GM19238 (cell line): ENCODE measurements around the gene PDPK1.

ENCODE experiments used
- DNase-seq: peaks from one replicate; pipeline ENCODE4 v3.0.0; 2011; ENCODE audit warnings: low spot score; ENCODE audit not compliant: insufficient read length

PDPK1 gene

GRCh38 chr16:2507052-2507659, 30.7 kb upstream of the PDPK1 start:
- peak; percentile 83 for DNase-seq

GRCh38 chr16:2507665-2508064, 30.2 kb upstream of the PDPK1 start:
- DNase-seq, result no peak

- DNase-seq, result no peak
Observed at GRCh38 chr16:2508722-2509400, 29.0 kb upstream of the PDPK1 start.

- no peak for DNase-seq
Observed at GRCh38 chr16:2511128-2511800, 26.6 kb upstream of the PDPK1 start.

GRCh38 chr16:2511996-2512734, 25.7 kb upstream of the PDPK1 start:
- DNase-seq, result no peak

DNA sequence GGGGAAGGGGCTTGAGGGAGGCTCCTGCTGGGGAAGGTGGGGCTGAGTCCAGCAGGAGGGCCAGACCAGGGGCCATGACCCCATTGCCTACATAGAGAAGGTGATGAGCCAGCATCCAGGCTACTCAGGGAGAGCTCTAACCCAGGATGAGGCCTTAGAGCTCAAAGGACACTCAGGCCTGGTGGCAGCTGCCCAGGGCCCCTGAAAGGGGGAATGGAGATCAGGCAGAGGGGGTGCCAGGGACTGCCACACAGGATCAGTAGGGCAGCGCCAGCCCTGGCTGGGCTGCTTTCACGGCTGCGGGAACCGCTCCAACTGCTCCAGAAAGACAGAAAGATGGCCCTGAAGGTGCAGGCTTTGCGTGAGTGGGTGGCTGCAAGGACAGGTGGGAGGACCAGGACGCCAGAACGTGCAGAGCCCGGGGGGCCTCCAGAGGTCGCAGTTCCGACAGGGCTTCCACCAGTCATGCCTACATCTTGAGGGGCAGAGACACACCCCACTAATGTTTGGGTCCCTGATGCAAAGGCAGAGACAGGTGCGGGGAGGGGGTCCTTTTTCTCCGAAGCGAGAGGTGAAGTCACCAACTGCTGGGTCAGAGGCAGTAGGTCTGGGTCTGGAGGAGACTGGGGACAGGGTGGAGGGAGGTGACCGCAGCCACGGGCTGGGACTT, 25.0 kb upstream of the PDPK1 start:
- no peak for DNase-seq

DNA sequence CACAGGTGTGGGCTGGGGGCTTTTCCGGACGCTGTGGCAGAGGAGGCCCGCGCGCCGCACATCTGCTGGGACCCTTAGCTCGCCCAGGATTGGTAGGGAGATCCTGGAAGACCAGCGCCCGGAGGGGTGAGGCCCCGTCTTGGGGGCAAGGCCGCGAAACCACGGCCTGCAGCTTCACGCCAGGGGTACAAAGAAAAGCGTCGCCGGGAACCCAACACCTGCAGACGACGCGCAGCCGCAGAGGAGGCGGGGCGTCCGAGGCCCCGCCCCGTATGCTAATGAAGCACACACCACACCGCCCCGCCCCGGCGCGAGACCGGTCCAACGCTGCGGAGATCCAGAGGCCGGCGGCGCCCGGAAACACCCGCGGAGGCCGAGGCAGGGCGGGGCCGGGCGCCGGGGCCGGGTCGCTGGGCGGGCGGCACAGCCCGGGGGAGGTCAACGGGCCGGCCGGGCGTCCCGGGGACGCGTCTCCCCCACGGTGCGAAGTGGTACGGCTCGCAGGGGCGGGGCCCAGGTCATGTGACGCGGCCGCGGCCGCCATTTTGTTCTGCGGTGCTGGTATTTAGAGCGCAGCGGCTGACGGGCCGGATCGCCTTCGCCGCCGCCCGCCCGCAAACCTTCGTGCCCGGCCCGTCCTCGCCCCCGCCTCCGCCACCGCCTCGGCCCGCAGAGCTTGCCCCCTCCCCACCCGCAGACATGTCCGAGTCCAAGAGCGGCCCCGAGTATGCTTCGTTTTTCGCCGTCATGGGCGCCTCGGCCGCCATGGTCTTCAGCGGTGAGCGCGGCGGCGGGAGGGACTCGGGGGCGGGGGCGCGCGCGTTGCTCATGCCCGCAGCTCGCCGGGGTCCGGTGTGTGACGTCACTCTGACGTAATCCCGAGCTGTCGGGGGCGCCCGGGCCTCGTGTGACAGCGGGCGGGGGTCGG, 24.2 kb upstream of the PDPK1 start, which contains the start of gene ATP6V0C:
TSS of gene ATP6V0C (plus strand) at position 548 of the 928 bp plus-strand sequence. CDS start at position 700, 152 bp downstream.
- peak; percentile 93 for DNase-seq

DNA sequence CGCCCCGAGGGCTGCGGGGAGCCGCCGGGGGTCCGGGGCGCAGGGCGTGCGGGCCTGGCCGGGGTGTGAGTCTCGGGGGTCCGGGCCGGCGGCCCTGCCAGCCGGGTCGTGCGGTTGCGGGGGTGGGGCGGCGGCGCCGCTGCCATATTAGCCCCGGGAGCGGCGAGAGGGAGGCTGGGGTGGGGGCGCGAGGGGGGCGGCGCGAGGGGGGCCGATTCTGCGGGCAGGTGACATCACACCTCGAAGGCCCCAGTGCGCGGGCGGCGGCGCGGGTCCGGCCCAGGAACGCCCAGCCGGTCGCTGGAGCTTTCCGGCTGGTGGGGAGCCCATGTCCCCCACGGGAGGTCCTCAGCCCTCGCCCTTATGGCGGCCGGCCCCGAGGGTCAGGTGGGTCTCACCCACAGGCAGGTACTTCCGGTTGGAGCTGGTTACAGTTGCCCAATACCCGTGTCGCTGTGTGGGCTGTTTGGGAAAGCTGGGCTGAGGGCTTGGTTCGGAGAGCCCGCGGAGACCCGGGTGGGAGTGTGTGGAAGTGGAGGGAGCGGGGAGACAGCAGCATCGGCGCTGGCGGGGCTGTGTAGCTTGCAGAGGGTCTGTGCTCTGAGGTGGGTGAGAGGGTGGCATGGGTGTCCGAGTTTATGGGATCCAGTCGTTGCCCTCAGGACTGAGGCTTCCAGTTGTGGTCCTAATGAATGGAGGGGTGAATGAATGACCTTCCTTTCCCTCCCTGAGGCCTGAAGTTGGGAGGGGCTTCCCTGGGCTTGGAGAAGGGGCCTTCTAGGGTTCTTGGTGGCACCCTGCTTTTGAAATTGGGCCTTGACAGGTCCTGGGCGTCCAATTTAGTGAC, 23.3 kb upstream of the PDPK1 start:
- no peak for DNase-seq

- DNase-seq, result no peak
Observed at GRCh38 chr16:2515180-2515851, 22.5 kb upstream of the PDPK1 start.

DNA sequence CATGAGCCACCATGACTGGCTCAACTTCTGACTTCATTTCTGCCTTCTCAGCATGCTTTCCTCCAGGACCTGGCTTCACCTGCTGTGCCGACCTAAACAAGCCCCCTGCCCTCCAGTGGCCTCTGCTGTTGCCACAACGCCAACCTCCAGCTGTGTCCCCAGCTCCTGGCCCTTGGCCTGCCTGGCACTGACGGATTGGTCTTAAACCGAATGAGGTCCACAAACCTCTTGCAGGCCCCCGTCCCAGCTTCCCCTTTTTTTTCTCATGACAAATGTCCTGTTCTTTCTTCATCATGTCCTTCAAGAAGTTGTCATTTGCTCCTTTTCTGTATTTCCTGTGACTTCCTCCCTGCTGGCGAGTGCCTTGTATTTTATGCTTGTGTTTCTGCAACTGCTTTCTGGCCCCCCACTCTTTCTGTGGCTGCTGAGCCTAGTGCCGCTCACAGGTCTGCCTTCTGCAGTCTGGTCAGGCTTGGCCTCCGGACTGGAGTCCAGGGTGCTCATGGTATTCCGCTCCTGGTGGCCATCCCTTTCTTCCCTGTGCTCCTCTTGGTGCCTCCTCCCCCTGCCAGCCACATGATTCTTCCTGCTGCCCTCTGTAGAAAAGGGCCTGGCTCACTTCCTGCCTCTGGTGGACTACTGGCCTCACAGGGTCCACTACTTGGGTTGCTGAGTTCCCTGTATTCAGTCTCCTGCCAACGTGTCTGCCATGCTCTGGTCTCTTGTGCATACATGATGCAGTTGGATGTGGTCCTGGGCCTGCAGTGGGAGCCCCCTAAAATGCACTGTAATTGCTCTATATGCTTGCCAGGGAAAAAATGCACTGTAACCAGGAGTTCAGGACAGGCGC, 21.2 kb upstream of the PDPK1 start:
- no peak for DNase-seq

DNA sequence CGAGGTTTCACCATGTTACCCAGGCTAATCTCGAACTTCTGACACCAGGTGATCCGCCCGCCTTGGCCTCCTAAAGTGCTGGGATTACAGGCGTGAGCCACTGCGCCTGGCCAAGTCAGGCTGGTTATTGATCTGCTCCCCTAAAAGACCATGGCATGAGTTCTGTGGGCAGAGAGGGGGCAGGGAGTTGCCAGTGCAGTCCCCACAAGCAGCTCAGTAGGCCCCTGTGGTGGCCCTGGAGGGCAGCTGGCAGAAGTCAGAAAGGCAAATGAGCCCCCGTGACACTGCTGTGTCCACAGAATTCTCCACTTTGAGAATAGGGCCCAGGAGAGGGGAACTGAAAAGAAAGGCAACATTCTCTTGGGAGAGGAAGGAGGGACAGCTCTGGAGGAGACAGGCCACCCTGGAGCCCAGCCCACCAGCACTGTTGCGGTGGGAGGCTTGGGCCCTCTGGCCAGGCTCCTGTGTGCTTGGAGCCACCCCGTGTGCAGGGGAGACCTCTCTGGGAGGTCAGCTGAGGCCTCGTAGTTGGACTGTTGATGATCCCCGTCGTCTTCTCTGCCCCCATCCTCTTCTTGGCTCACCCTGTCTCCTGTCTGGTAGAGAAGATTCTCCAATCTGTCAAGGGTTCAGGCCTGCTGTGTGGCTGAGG, 19.7 kb upstream of the PDPK1 start:
- no peak for DNase-seq

GRCh38 chr16:2518823-2519710, 18.8 kb upstream of the PDPK1 start:
- DNase-seq, result no peak

DNA sequence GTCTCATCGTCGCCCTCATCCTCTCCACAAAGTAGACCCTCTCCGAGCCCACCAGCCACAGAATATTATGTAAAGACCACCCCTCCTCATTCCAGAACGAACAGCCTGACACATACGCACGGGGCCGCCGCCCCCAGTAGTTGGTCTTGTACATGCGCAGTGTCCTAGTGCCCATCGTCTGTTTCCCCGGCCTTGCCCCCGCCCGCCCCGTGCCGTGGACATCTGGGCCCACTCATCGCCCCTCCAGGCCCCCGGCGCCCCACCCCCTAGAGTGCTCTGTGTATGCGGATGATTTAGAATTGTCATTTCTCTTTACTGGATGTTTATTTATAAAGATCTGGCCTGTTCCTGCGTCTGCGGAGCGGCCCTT, 18.1 kb upstream of the PDPK1 start:
- DNase-seq, result no peak

GRCh38 chr16:2520097-2520783, 17.6 kb upstream of the PDPK1 start, which contains the start of gene AMDHD2:
Gene AMDHD2, plus strand, starts transcription at chr16:2520371. Its CDS starts 88 bp downstream, at chr16:2520459.
- peak; percentile 99 for DNase-seq

DNA sequence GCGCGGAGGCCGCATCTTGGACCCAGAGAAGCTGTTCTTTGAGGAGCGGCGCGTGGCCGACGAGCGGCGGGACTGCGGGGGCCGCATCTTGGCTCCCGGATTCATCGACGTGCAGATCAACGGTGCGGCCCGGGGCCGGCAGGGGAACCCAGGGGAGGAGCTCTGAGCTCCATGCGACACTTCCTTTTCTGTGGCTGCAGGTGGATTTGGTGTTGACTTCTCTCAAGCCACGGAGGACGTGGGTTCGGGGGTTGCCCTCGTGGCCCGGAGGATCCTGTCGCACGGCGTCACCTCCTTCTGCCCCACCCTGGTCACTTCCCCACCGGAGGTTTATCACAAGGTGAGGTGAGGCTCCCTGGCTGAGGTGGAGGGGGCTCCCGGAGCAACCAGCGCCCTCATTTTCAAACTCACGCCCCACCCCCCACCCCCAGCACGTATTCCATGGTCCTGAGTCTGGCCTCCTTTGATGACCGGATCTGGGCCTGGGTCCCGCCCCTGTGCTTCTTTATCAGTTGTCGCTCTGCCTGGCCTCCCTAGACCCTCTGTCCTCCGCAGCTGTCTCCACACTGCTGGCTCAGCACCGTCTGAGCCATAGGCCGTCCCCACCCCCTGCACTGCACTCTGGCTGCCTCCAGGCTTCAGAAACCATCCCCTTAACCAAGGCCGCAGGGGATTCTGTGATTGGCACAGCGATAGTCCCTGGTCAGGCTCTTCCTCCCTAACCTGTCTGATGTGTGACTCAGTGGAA, 16.9 kb upstream of the PDPK1 start:
- peak; percentile 72 for DNase-seq
